Nephron (organoid): Measurements from ENCODE around the gene OXT.
"Not testable (repeated sequence)": the region's sequence is repeated elsewhere in the genome, so short reads cannot be mapped to it uniquely, and the experiment has no call there.

Source experiments
- H3K27ac Mint-ChIP-seq, 3 experiments: 2 replicates each; pipeline ENCODE4 v1.8.0; 2020; ENCODE audit warnings: mixed read lengths in 3 of 3, mild to moderate bottlenecking in 2 of 3, moderate library complexity in 1 of 3
- H3K27me3 Mint-ChIP-seq: 2 replicates; pipeline ENCODE4 v1.8.0; 2021; ENCODE audit warnings: low read depth, mild to moderate bottlenecking, moderate library complexity, mixed read lengths
- H3K36me3 Mint-ChIP-seq: 2 replicates; pipeline ENCODE4 v1.8.0; 2020; ENCODE audit warnings: low read depth, mixed read lengths
- H3K4me1 Mint-ChIP-seq: 2 replicates; pipeline ENCODE4 v1.8.0; 2020; ENCODE audit warnings: mixed read lengths
- H3K4me3 Mint-ChIP-seq, 3 experiments: 2 replicates each; pipeline ENCODE4 v1.8.0; 2020; ENCODE audit warnings: mild to moderate bottlenecking in 3 of 3, mixed read lengths in 3 of 3, moderate library complexity in 2 of 3
- H3K9me3 Mint-ChIP-seq: 2 replicates; pipeline ENCODE4 v1.8.0; 2020; ENCODE audit warnings: mixed read lengths
- CTCF ChIP-seq, 3 experiments: fragments of 200-600 bp; sonication (generic); IDR thresholded peaks; one replicate each; pipeline ENCODE4 v1.5.0; 2021; ENCODE audit warnings: antibody characterized with exemption in 3 of 3; ENCODE audit not compliant: unreplicated experiment in 3 of 3

OXT gene

DNA sequence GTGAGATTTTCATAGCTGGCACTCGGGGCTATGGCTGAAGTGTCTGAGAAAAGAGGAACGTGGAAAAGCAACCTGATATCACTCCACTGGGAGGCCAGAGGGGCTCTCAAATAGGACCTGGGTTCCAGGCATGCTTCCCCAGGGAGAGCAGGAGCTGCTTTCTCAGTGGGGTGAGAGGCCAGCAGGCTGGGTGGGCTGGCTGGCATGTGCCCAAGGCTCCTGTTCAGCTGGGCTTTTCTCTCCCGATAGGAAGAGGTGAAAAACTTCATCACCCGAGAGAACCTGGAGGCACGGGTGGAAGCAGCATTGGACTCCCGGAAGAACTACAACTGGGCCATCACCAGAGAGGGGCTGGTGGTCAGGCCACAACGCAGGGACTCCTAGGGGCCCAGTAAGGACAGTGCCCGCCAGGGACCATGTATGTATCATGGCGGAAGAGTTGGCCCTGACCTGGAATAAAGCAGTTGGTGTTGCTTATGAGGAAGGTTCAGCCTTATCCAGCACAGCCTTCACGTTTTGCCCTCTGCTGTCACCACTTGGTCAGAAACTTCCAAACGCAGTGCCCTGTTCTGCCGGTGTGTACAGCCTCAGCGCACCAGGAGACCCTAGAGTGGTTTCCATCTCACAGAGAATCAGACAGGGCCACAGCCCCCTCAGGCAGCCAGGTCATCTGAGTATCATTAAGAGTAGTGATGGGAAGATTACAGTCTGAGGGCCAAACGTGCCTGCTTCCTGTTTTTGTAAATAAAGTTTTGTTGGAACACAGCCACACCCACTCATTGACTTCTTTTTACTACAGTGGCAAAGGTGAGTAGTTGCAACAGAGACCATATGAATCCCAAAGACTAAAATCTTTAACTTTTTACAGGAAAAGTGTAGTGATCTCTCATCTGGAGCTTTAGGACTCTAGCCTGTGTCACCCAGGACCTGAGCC, 23.7 kb upstream of the OXT start:
- Mint-ChIP-seq H3K27ac (no peak overlapping the region), H3K9me3 (no peaks in the 10 kb centered on the region), H3K36me3 (peaks cover 26% of the 10 kb centered on the region), H3K27me3 (no peaks in the 10 kb centered on the region), H3K4me3 (peak overlapping the region; percentile 77 to 82 (median 78)), H3K4me1 (peaks cover 17% of the 10 kb centered on the region)
- no peak for TF ChIP-seq CTCF (IDR thresholded peaks at IDR 0.05; ENCODE audit: unreplicated experiment in 3 of 3)

GRCh38 chr20:3051385-3052019, 19.9 kb upstream of the OXT start:
- H3K9me3 Mint-ChIP-seq, result no peaks in the 10 kb centered on the region
- H3K27ac Mint-ChIP-seq, result no peak overlapping the region
- no peaks in the 10 kb centered on the region for H3K27me3 Mint-ChIP-seq
- peaks cover 26% of the 10 kb centered on the region for H3K36me3 Mint-ChIP-seq
- H3K4me3 Mint-ChIP-seq, result no peak overlapping the region
- H3K4me1 Mint-ChIP-seq, result peaks cover 6% of the 10 kb centered on the region
- TF ChIP-seq CTCF (IDR thresholded peaks at IDR 0.05; ENCODE audit: unreplicated experiment in 3 of 3), result no peak

DNA sequence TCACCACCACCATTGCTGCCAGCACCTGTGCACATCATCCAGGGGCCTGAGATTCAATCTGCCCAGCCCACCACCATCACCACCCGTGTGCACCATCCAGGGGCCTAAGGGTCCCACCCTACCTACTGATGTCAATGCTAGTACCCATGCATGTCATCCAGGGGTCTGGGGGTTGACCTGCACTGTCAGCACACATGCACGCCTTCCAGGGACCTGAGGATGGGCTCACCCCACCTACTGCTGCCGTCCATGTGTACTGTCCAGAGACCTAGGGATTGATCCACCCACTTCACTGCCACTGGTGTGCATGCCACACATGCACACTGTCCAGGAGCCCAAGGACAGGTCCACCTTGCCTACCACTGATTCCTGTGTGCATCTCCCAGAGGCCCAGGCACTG, 11.9 kb upstream of the OXT start:
- no peak for TF ChIP-seq CTCF (IDR thresholded peaks at IDR 0.05; ENCODE audit: unreplicated experiment in 3 of 3)
- no peak overlapping the region for H3K27ac Mint-ChIP-seq
- no peaks in the 10 kb centered on the region for H3K4me1 Mint-ChIP-seq
- no peaks in the 10 kb centered on the region for H3K36me3 Mint-ChIP-seq
- H3K9me3 Mint-ChIP-seq, result no peaks in the 10 kb centered on the region
- peaks cover 13% of the 10 kb centered on the region for H3K27me3 Mint-ChIP-seq
- H3K4me3 Mint-ChIP-seq, result no peak overlapping the region

- H3K27ac Mint-ChIP-seq, H3K4me1 Mint-ChIP-seq, H3K36me3 Mint-ChIP-seq, H3K9me3 Mint-ChIP-seq, H3K4me3 Mint-ChIP-seq: not testable (repeated sequence)
- H3K27me3 Mint-ChIP-seq, result peaks cover 20% of the 10 kb centered on the region
Measured at GRCh38 chr20:3064119-3064518, 7.3 kb upstream of the OXT start.

DNA sequence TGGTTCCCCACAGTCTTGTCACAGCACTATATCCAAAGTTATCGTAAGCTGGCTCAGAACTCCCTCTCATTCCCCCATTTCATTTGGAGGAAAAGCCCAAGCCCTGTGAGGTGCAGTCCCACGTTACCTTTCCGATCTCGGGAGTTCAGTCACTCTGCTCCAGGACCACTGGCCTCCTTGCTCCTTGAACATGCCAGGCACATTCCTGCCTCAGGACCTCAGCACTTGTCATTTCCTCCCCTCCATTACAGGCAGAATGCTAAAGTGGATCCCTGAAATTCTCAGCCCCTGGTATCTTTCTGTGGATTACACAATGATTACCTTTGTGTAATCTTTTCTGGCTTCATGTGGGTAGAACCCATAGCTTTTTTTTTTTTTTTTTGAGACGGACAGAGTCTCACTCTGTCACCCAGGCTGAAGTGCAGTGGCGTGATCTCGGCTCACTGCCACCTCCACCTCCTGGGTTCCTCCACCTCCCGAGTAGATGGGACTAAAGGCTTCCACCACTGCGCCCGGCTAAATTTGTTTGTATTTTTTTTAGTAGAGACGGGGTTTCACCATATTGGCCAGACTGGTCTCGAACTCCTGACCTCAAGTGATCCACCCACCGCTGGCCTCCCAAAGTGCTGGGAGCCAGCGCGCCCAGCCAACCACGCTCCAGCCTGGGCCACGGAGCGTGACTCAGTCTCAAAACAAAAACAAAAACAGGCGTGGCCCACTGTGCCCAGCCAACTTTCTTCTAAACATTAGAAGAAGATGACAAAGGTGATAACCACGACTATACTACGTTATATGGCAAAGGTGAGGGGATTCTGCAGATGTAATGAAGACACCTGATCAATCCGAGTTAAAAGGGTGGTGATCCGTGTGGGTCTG, 4.0 kb upstream of the OXT start:
- H3K27me3 Mint-ChIP-seq, result peaks cover 33% of the 10 kb centered on the region
- no peaks in the 10 kb centered on the region for H3K4me1 Mint-ChIP-seq
- no peak overlapping the region for H3K27ac Mint-ChIP-seq
- no peak overlapping the region for H3K4me3 Mint-ChIP-seq
- TF ChIP-seq CTCF (IDR thresholded peaks at IDR 0.05; ENCODE audit: unreplicated experiment in 3 of 3), result no peak
- no peaks in the 10 kb centered on the region for H3K36me3 Mint-ChIP-seq
- H3K9me3 Mint-ChIP-seq, result no peaks in the 10 kb centered on the region

- Mint-ChIP-seq H3K4me3 (no peak overlapping the region), H3K27me3 (peaks cover 40% of the 10 kb centered on the region), H3K4me1 (no peaks in the 10 kb centered on the region)
Measured at GRCh38 chr20:3068075-3068474, 3.3 kb upstream of the OXT start.

More at GRCh38 chr20:3068075-3068474, 3.3 kb upstream of the OXT start:
- Mint-ChIP-seq H3K36me3 (no peaks in the 10 kb centered on the region), H3K9me3 (no peaks in the 10 kb centered on the region), H3K27ac (no peak overlapping the region)
- TF ChIP-seq CTCF (IDR thresholded peaks at IDR 0.05; ENCODE audit: unreplicated experiment in 3 of 3), result no peak
